Amniotic stem cell (primary cell): ENCODE measurements around the gene NHLRC4.

ENCODE experiments used
- DNase-seq: peaks from one replicate; lab custom pipeline; 2025; lab: John Stamatoyannopoulos, UW

NHLRC4 gene

DNA sequence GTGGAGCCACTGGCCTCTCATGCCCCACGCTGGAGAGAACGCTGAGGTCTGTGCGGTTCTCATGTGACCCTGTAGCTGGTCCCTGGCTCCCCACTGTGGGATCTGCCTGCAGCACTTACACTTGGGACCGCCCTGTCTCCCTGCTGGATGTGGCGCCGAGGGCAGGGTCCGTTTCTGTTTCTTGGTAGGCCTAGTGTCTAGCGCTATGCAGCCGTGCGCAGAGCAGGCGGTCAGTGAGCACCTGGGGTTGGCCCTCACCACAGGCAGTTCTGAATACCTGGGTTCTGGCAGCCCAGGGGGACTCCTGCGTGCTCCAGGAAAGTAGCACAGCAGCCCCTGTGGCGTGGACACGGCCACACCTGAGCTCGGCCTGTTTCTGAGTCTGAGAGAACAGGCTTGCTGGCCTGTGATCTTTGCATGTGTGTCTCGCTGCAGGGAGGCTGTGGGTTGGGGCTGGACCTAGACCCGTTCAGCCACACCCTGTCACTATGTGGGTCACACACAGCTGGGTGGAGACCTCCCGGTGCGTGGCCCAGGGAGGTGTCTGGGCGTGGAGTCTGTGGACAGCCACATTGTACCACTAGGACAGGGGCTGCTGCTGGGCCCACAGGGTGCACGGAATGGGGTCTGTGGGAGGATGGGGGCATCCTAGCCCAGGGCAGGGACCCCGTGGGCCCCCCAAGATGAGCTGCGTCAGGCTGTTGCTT lies 36.5 kb upstream of the NHLRC4 start:
- no peak for DNase-seq

- DNase-seq: no peak
These were observed 35.2 kb upstream of the NHLRC4 start for GRCh38 chr16:531494-532125.

DNA sequence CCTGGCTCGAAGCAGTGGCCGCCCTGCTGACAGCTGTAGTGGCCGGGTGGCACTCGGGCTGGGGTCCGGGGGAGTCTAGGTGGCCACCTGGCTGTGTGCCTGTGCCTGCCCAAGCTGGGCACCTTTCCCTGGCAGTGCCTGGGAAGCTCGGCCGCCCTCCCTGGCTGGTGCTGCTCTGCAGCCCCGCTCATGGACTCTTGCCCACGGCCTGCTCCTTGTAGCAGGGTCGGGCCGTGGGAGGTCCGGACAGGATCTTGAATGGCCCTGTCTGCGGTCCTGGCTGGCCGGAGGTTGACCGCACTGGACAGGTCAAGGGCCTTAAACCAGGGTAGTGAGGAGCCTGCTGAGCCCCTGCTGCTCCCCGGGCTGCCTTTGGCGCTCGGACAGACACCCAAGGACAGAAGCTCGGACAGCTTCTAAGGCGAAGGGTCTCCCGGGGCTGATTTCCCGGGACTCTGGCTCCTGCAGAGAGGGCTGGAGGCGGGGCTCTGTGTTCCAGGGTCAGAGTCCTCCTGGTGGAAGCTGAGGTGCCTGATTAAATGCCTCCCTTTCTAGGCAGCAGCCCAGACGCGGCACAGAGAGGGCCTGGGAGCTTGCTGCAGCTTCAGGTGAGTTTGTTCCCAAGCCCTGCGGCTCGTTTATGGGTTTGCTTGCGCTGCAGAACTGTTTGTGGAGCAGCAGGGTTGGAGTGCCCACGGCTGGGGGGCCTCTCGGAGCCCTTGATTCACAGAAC lies 33.2 kb upstream of the NHLRC4 start:
- no peak for DNase-seq

DNA sequence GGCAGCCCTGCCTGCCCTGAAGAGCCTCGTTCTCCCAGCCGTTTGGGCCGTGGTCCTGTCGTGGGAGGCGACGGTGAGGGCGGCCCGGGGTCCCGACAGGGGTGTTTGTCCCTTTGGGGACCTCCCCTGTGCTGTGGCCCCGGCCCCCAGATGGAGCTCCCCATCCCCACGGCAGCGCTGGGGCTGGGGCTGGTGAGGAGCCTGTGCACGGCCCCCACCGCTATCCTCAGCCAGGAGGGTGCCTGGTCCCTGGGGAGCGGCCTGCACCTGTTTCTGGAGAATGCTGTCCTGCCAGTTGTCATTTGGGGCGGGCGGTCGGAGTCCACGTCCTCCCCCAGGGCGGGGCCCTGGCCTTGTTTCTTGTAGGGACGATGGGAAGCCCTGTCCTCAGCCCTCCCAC lies 32.7 kb upstream of the NHLRC4 start:
- no peak for DNase-seq

DNA sequence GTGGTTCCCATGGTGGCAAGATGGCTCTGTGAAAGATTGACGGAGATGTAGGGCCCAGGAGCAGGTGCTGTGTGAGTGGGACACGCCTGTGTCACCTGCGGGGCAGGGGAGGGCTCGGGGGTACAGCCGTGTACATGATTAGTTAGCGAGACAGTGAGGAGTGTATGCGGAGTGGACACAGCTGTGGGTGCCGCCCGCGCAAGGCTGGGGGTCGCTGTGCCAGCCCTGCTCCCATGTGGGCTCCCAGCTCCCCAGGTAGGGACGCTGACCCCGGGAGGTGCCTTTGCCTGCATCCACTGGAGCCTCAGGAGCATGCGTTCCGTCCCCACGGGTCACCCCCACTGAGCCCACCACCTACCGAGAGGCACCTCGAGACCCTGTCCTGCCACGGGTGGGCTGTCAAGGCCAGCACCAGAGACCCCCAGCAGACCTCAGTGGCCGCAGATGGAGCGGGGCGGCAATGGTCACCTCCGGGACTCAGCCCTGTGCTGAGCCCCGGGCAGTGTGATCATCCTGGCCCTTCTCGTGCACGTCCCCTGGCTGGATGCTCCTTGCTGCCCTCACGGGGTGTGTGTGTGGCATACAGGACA lies 31.9 kb upstream of the NHLRC4 start:
- no peak for DNase-seq

DNA sequence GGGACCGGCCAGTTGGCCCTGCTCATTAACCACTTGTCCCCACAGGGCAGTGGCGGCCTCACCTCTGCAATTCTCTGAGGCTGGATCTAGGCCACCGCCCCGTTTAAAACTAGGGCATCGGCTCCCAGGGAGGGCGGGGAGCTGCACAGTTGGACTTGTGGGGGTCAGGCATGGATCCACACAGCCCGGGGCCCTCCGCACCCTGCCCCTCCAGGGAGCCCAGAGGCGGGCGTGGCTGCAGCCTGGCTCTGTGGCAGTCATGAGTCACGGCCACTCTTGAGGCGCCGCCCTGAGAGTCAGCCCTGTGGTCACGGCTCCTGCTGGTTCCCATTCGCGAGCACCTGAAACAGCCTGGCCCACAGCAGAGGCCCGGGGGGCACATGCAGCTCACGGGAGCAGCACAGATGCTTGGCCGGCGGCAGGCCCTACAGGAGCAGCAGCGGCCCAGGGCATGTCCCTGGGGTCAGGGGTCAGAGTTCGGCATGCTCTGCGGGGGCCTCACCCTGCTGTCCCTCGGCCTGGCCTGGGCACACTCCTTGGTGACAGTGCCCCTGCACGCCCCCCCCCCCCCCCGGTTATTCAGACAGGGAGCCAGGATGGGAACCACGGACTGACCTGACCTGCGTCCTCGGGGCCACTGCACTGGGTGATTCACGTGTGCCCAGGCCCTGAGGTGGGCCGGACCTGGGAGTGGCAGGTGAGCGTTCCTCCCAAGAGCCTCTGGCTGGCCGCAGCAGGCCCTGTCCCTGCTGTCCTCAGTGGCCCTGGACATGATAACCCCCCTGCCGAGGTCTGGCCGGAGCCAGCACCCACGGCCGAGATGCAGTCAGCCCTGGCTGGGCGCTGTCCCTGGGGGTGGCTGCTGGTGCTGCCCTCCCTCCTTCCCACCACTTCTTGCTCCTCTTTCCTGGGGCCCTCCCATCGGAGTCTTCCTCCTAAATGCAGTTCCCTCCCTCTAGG lies 31.1 kb upstream of the NHLRC4 start:
- DNase-seq: peak; percentile 13

DNA sequence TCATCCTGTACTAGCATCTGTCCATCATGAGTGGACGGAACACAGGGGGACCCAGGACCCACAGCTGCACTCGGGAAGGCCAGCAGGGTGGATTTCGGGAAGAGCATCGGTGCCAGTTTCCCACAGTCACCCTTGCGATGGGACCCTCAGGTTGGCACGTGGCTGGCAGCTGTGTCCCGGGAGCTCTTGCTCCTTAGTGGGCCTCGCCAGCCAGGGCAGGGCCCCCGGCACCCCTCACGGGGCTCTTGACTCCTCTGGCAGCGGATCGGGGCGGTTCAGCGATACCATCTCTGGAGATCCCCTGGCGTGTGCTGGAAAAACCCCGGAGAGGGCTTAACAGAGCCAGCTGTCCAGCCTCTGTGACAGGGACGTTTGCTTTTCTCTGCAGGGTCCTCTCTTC lies 30.1 kb upstream of the NHLRC4 start:
- no peak for DNase-seq

GRCh38 chr16:537415-538335 lies 29.1 kb upstream of the NHLRC4 start:
- no peak for DNase-seq

DNA sequence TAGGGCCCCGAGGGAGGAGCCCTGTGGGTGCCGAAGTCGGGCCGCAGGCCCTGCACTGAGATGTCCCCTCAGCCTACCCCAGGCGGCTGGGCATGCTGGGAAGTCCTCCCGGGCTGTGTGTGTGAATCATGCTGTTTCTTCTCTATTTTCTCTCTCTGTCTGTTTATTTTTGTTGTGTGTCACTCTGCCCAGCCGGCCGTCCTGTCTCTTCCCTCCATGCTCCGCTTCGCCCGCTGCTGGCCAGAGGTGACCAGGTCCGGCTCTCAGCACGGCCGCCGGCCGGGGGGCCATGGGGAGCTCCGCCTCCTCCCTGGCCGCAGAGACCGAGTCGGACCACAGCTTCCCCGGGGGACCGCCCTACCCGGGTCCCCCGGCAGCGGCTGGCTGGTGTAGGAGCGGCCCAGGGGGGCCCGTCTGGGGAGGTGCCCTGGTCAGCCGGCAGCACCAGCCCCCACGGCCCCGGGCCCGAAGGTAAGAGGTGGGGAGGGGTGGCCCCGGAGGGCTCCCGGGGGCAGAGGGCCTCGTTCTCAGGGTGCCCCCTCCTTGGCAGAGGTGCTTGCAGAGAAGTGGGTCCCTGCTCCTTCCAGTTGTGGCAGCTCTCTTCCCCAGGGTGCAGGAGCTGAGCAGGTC lies 26.8 kb upstream of the NHLRC4 start:
- DNase-seq: peak; percentile 43

GRCh38 chr16:540645-541340 lies 26.0 kb upstream of the NHLRC4 start:
- no peak for DNase-seq

DNA sequence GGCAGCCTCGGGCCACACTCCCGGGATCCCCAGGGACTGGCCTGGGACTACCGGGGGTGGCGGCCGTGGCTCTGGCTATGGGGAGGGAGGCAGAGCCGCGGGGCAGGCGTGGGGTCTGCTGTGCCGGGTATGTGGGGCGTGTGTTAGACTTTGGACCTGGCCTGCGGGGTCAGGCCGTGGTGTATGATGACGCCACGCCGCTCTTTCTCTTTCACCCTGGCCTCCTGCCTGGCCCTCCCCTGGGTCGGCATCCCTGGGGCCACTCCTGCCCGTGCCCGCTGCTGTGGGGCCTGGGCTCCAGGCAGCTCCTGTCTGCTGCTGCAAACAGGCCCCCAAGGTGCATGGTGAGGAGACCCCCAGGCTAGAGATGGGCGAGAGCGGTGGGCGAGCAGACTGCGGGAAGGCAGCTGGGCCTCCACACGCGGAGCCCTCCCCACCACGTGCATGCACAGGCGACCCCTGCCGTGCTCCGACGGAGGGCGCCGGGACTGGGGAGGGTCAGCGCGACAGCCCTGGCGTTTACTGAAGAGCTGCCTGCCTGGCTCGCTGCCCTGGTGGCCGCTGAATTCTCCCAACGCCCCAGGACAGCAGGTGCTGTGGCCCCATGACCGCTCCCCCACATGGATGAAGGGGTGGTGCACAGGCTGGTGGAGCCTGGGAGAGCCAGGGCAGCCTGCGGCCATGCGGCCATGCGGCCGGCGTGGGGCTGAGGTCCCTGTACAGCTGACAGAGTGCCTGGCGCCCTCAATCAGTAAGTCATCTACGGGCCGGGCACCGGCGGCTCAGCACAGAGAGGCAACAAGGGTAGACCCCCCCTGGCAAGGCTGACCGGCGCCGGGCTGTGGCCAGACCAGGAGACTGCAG lies 23.3 kb upstream of the NHLRC4 start:
- no peak for DNase-seq

- DNase-seq: no peak
These were observed 22.3 kb upstream of the NHLRC4 start for GRCh38 chr16:544517-544916.

DNA sequence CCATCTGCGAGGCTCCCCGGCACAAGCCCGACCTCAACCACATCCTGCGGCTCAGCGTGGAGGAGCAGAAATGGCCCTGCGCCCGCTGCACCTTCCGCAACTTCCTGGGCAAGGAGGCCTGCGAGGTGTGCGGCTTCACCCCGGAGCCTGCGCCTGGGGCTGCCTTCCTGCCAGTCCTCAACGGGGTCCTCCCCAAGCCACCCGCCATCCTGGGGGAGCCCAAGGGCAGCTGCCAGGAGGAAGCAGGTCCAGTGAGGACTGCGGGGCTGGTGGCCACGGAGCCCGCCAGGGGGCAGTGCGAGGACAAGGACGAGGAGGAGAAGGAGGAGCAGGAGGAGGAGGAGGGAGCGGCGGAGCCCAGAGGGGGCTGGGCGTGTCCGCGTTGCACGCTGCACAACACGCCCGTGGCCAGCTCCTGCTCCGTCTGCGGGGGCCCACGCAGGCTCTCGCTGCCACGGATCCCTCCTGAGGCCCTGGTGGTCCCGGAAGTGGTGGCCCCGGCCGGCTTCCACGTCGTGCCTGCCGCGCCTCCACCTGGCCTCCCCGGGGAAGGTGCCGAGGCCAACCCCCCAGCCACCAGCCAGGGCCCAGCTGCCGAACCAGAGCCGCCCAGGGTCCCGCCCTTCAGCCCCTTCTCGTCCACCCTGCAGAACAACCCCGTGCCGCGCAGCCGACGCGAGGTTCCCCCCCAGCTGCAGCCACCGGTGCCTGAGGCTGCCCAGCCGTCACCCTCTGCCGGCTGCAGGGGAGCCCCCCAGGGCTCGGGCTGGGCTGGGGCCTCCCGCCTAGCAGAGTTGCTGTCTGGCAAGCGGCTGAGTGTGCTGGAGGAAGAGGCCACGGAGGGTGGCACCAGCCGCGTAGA lies 19.7 kb upstream of the NHLRC4 start:
- no peak for DNase-seq

- DNase-seq: no peak
These were observed 18.2 kb upstream of the NHLRC4 start for GRCh38 chr16:548586-548985.

- no peak for DNase-seq
These were observed 17.1 kb upstream of the NHLRC4 start for GRCh38 chr16:549544-550263.

- DNase-seq: no peak
These were observed 15.6 kb upstream of the NHLRC4 start for GRCh38 chr16:551210-551609.

DNA sequence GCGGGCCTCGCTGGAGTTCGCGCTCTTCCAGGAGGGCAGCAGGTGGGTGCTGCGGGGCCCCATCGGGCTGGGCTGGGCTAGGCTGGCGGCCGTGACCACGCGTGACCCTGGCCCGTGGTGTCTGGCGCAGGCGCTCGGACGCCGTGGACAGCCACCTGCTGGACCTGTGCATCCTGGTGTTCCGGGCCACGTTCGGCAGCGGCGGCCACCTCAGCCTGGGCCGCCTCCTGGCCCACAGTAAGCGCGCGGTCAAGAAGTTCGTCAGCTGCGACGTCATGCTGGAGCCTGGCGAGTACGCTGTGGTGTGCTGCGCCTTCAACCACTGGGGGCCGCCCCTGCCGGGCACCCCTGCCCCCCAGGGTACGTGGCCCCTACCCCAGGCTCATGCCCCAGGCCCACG lies 14.6 kb upstream of the NHLRC4 start:
- DNase-seq: no peak
